Measurements from ENCODE around the gene PTPN14.

DNA sequence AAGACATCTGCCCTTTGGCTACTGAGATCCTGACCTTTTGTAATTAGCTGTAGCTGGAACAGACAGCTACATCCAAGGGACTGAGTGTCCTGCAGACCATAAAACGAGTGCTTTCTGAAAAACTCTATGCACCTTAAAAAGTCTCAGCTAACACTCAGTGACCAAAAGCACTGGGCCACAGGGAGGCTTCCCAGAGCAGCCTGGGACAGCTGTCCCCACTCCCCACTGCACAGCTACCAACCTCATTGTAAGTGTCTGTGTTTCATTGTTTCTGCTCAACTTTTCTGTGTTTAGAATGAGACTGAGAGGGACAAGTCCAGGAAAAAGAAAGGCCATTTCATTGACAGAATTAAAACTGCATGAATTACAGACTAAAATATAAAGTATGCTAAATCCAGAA lies 189.8 kb downstream of the PTPN14 start:
- no peak for TF ChIP-seq POLR2A (IDR thresholded peaks at IDR 0.05; ENCODE audit: low read length)
- TF ChIP-seq GATA1 (IDR thresholded peaks at IDR 0.05; ENCODE audit: low read depth, low read length) = no peak
